Endothelial cell (in vitro differentiated cells): ENCODE data around the gene ANKRD28. TPM values are rescaled to one million over a fixed set of nuclear protein-coding genes. Genes with fewer than 3 reads are reported as not detected.

Source experiments
- DNase-seq: peaks from one replicate; pipeline ENCODE4 v3.0.0; 2021; ENCODE audit warnings: low spot score
- H3K27ac Mint-ChIP-seq: one replicate; pipeline ENCODE4 v1.8.0; 2021; ENCODE audit warnings: mixed read lengths, inconsistent platforms; ENCODE audit not compliant: unreplicated experiment
- H3K27me3 Mint-ChIP-seq: one replicate; pipeline ENCODE4 v1.8.0; 2021; ENCODE audit warnings: mild to moderate bottlenecking, moderate library complexity, mixed read lengths, inconsistent platforms; ENCODE audit not compliant: unreplicated experiment
- H3K36me3 Mint-ChIP-seq: one replicate; pipeline ENCODE4 v1.8.0; 2021; ENCODE audit warnings: mild to moderate bottlenecking, low read depth, mixed read lengths, inconsistent platforms; ENCODE audit not compliant: unreplicated experiment
- H3K4me1 Mint-ChIP-seq: one replicate; pipeline ENCODE4 v1.8.0; 2021; ENCODE audit warnings: mild to moderate bottlenecking, mixed read lengths, inconsistent platforms; ENCODE audit not compliant: unreplicated experiment
- H3K4me3 Mint-ChIP-seq: one replicate; pipeline ENCODE4 v1.8.0; 2021; ENCODE audit warnings: mild to moderate bottlenecking, mixed read lengths, inconsistent platforms; ENCODE audit not compliant: unreplicated experiment
- H3K9me3 Mint-ChIP-seq: one replicate; pipeline ENCODE4 v1.8.0; 2021; ENCODE audit warnings: mixed read lengths, inconsistent platforms; ENCODE audit not compliant: unreplicated experiment
- CTCF ChIP-seq: fragments of 200-600 bp; sonication (generic); IDR thresholded peaks from one replicate; pipeline ENCODE4 v1.5.0; 2021; ENCODE audit warnings: antibody characterized with exemption; ENCODE audit not compliant: unreplicated experiment
- total RNA-seq: library from RNA; stranded (reverse); fragmentation: NEBNext Ultra II Directional; extraction: Animal tissue kit (Norgen Biotek cat#: 25700); gene quantifications from one replicate; pipeline ENCODE4 v1.2.1, GENCODE V29; 2021; ENCODE audit not compliant: unreplicated experiment

ANKRD28 gene
- total RNA-seq, 1 donor from 2014 or later, result 22.6 TPM

GRCh38 chr3:15665510-15666150 lies 132.1 kb downstream of the ANKRD28 start:
- Mint-ChIP-seq H3K27ac (no peak overlapping the region), H3K4me1 (no peaks in the 10 kb centered on the region), H3K36me3 (peaks cover 4% of the 10 kb centered on the region), H3K9me3 (no peaks in the 10 kb centered on the region), H3K4me3 (no peak overlapping the region), H3K27me3 (no peaks in the 10 kb centered on the region)
- DNase-seq, result no peak
- TF ChIP-seq CTCF, result no peak

- H3K27me3 Mint-ChIP-seq, result no peaks in the 10 kb centered on the region
- H3K4me1 Mint-ChIP-seq, result no peaks in the 10 kb centered on the region
- H3K9me3 Mint-ChIP-seq, result no peaks in the 10 kb centered on the region
- no peak overlapping the region for H3K4me3 Mint-ChIP-seq
- H3K36me3 Mint-ChIP-seq, result peaks cover 4% of the 10 kb centered on the region
- no peak for DNase-seq
- TF ChIP-seq CTCF, result no peak
- H3K27ac Mint-ChIP-seq, result no peak overlapping the region
Measured at GRCh38 chr3:15664144-15664543, 133.6 kb downstream of the ANKRD28 start.

GRCh38 chr3:15660055-15660935 lies 137.5 kb downstream of the ANKRD28 start:
- H3K9me3 Mint-ChIP-seq, result peaks cover 9% of the 10 kb centered on the region
- DNase-seq, result no peak
- no peaks in the 10 kb centered on the region for H3K27me3 Mint-ChIP-seq
- no peak for TF ChIP-seq CTCF
- H3K4me1 Mint-ChIP-seq, result no peaks in the 10 kb centered on the region
- H3K27ac Mint-ChIP-seq, result no peak overlapping the region
- H3K4me3 Mint-ChIP-seq, result no peak overlapping the region
- H3K36me3 Mint-ChIP-seq, result peaks cover 17% of the 10 kb centered on the region

GRCh38 chr3:15659254-15659975 lies 138.4 kb downstream of the ANKRD28 start:
- no peak for DNase-seq
- no peak overlapping the region for H3K27ac Mint-ChIP-seq

More at GRCh38 chr3:15659254-15659975, 138.4 kb downstream of the ANKRD28 start:
- no peaks in the 10 kb centered on the region for H3K4me1 Mint-ChIP-seq
- no peak overlapping the region for H3K4me3 Mint-ChIP-seq
- peaks cover 13% of the 10 kb centered on the region for H3K36me3 Mint-ChIP-seq
- H3K27me3 Mint-ChIP-seq, result no peaks in the 10 kb centered on the region
- H3K9me3 Mint-ChIP-seq, result peaks cover 9% of the 10 kb centered on the region
- no peak for TF ChIP-seq CTCF
